GM19025 (cell line): ENCODE measurements around the gene IPCEF1.
"Not testable (repeated sequence)": the region's sequence is repeated elsewhere in the genome, so short reads cannot be mapped to it uniquely, and the experiment has no call there.

Experiments
- ATAC-seq: cut with Tn5 transposase; IDR thresholded peaks from one replicate; pipeline ENCODE4 v1.9.1; 2021; ENCODE audit warnings: mild to moderate bottlenecking, low read depth, moderate library complexity; ENCODE audit not compliant: unreplicated experiment

IPCEF1 gene

GRCh38 chr6:154337406-154338005 lies 19.1 kb downstream of the IPCEF1 start:
- no peak for ATAC-seq

- not testable (repeated sequence) for ATAC-seq
Observed at GRCh38 chr6:154334147-154334546, 22.5 kb downstream of the IPCEF1 start.

GRCh38 chr6:154331750-154332149 lies 24.9 kb downstream of the IPCEF1 start:
- ATAC-seq, result no peak

- ATAC-seq, result no peak
Observed at GRCh38 chr6:154329350-154330170, 27.0 kb downstream of the IPCEF1 start.

GRCh38 chr6:154327313-154327712 lies 29.3 kb downstream of the IPCEF1 start:
- not testable (repeated sequence) for ATAC-seq

GRCh38 chr6:154325142-154325541 lies 31.5 kb downstream of the IPCEF1 start:
- ATAC-seq, result no peak

GRCh38 chr6:154320181-154320580 lies 36.4 kb downstream of the IPCEF1 start:
- ATAC-seq, result no peak

GRCh38 chr6:154319231-154319858 lies 37.3 kb downstream of the IPCEF1 start:
- ATAC-seq, result no peak

GRCh38 chr6:154318721-154319120 lies 37.9 kb downstream of the IPCEF1 start:
- ATAC-seq, result no peak

- ATAC-seq, result no peak
Observed at GRCh38 chr6:154316131-154316530, 40.5 kb downstream of the IPCEF1 start.

- ATAC-seq, result no peak
Observed at GRCh38 chr6:154314084-154314483, 42.5 kb downstream of the IPCEF1 start.

- no peak for ATAC-seq
Observed at GRCh38 chr6:154308986-154309385, 47.6 kb downstream of the IPCEF1 start.

GRCh38 chr6:154307696-154308425 lies 48.7 kb downstream of the IPCEF1 start:
- no peak for ATAC-seq

- ATAC-seq, result not testable (repeated sequence)
Observed at GRCh38 chr6:154307147-154307546, 49.5 kb downstream of the IPCEF1 start.

GRCh38 chr6:154306696-154307095 lies 49.9 kb downstream of the IPCEF1 start:
- no peak for ATAC-seq

- ATAC-seq, result no peak
Observed at GRCh38 chr6:154304191-154304590, 52.4 kb downstream of the IPCEF1 start.

GRCh38 chr6:154303642-154304041 lies 53.0 kb downstream of the IPCEF1 start:
- ATAC-seq, result not testable (repeated sequence)

GRCh38 chr6:154301839-154302752 lies 54.5 kb downstream of the IPCEF1 start:
- ATAC-seq, result peak; percentile 90

GRCh38 chr6:154301086-154301625 lies 55.4 kb downstream of the IPCEF1 start:
- ATAC-seq, result no peak

- peak; percentile 34 for ATAC-seq
Observed at GRCh38 chr6:154298297-154298696, 58.3 kb downstream of the IPCEF1 start.
